Adrenal gland (tissue), 12 donors: Measurements from ENCODE around the gene MADCAM1. TPM values are rescaled to one million over a fixed set of nuclear protein-coding genes. Genes with fewer than 3 reads are reported as not detected.

ENCODE experiments used
- DNase-seq, 7 donors: peaks; one replicate each; pipeline ENCODE4 v3.0.0-alpha.2; 2019 to 2020
- H3K27ac ChIP-seq, 5 donors: fragments of 200-600 bp; sonication (generic) in 4 of 5; 1 replicate in 3 of 5; 2 replicates in 2 of 5; pipeline versions ENCODE4 v1.5.1 to v1.8.0; 2016 to 2020; ENCODE audit warnings: mild to moderate bottlenecking in 1 of 5
- H3K27me3 ChIP-seq: fragments of 200-600 bp; 2 replicates; pipeline ENCODE4 v1.8.0; 2021
- H3K36me3 ChIP-seq, 2 donors: fragments of 200-600 bp; replicated peaks in 1 of 2; 1 replicate in 1 of 2; 2 replicates in 1 of 2; pipeline versions ENCODE4 v1.5.1 to v1.8.0; 2018 to 2022
- H3K4me1 ChIP-seq, 2 donors: fragments of 200-600 bp; replicated peaks in 1 of 2; 1 replicate in 1 of 2; 2 replicates in 1 of 2; pipeline versions ENCODE4 v1.5.1 to v1.8.0; 2018 to 2021
- H3K4me3 ChIP-seq, 4 donors: fragments of 200-600 bp; sonication (generic) in 3 of 4; one replicate each; pipeline ENCODE4 v1.5.1; 2016 to 2018
- H3K9me3 ChIP-seq, 3 donors: fragments of 200-600 bp; sonication (generic) in 1 of 3; replicated peaks in 1 of 3; 1 replicate in 2 of 3; 2 replicates in 1 of 3; pipeline versions ENCODE4 v1.5.1 to v1.8.0; 2016 to 2021
- CTCF ChIP-seq, 6 experiments: fragments of 450-650 bp in 4 of 6; fragments of 200-600 bp in 2 of 6; sonication (generic) in 1 of 6; IDR thresholded peaks; 1 replicate in 5 of 6; 2 replicates in 1 of 6; pipeline versions ENCODE4 v1.5.1 to v1.8.0; 2016 to 2021; ENCODE audit warnings: antibody characterized with exemption in 6 of 6, mild to moderate bottlenecking in 2 of 6, moderate library complexity in 1 of 6
- POLR2A ChIP-seq, 2 donors: fragments of 450-650 bp; IDR thresholded peaks; one replicate each; pipeline ENCODE4 v1.6.1; 2017; ENCODE audit warnings: antibody characterized with exemption in 2 of 2, mild to moderate bottlenecking in 2 of 2, moderate library complexity in 1 of 2
- WGBS, 4 donors: extraction: QIAGEN DNeasy Blood & Tissue Kit in 2 of 4; methylation state at CpG; one replicate each; pipeline versions ENCODE4 v1.1.5 to v1.1.7; 2013 to 2017; 5-methylcytosine and 5-hydroxymethylcytosine counted together
- intact Hi-C, 2 donors: fragments of 100-400 bp; cut with DNase I; formaldehyde crosslinking; loops; one replicate each; pipeline versions ENCODE4 v1.14.1 to v1.15.0; 2022 to 2023
- polyA plus RNA-seq, 3 donors: library from polyadenylated mRNA; stranded (reverse); fragments of 200-250 nt in 2 of 3; fragments of 350-450 nt in 1 of 3; fragmentation: Illumina TruSeq in 1 of 3; extraction: RNeasy Lipid Tissue Mini Kit (QIAGEN cat#74804) in 1 of 3; gene quantifications; one replicate each; pipeline ENCODE4 v1.2.3, GENCODE V29; 2013 to 2014
- total RNA-seq, 9 donors: library from RNA; depleted of rRNA in 4 of 9; stranded (reverse); fragments of >200 nt in 4 of 9; fragments of 120-200 nt in 1 of 9; fragmentation: NEBNext Ultra II Directional in 1 of 9; extraction: Animal tissue kit (Norgen Biotek cat#: 25700) in 1 of 9; gene quantifications; one replicate each; pipeline versions ENCODE4 v1.1.0 to v1.2.4, GENCODE V29; 2013 to 2023
- donor health status: healthy with polysubstance abuse.
- donor health status: Bipolar disorder and iron deficiency.
- donor health status: DM: yes; HTN: yes; CAD: no.
- donor health status: DM: no; HTN: no; CAD: no.
- donor health status: DM: no; HTN: no; CAD: no.
- donor health status: DM: yes; HTN: yes; CAD: no.

MADCAM1 gene
- total and polyA plus RNA-seq, 12 donors, result 0.14 to 4.8 (median 0.92) TPM; not detected in 2

GRCh38 chr19:469833-470232 is 26.5 kb upstream of the MADCAM1 start:
- H3K36me3 ChIP-seq, result no peaks in the 10 kb centered on the region
- DNase-seq, result no peak
- intact Hi-C loops, result no loop called here
- TF ChIP-seq POLR2A (IDR thresholded peaks at IDR 0.05) (no peak), CTCF (IDR thresholded peaks at IDR 0.05) (no peak)
- H3K4me3 ChIP-seq, result no peak overlapping the region
- no peaks in the 10 kb centered on the region for H3K4me1 ChIP-seq
- H3K9me3 ChIP-seq, result no peaks in the 10 kb centered on the region
- WGBS, 4 donors, result 70 to 79% (median 75%) methylated on average over 7 of the region's 7 CpGs
- H3K27ac ChIP-seq, result no peak overlapping the region
- no peaks in the 10 kb centered on the region for H3K27me3 ChIP-seq

- TF ChIP-seq CTCF (IDR thresholded peaks at IDR 0.05) (no peak), POLR2A (IDR thresholded peaks at IDR 0.05) (no peak)
- intact Hi-C loops, result no loop called here
- WGBS, 4 donors, result 79 to 84% (median 82%) methylated on average over 4 to 20 of the region's 20 CpGs
- no peaks in the 10 kb centered on the region for H3K27me3 ChIP-seq
- no peak overlapping the region for H3K4me3 ChIP-seq
- H3K27ac ChIP-seq, result no peak overlapping the region
- DNase-seq, result no peak
- no peaks in the 10 kb centered on the region for H3K4me1 ChIP-seq
- H3K9me3 ChIP-seq, result no peaks in the 10 kb centered on the region
- H3K36me3 ChIP-seq, result no peaks in the 10 kb centered on the region
Measured at GRCh38 chr19:470701-471100, 25.6 kb upstream of the MADCAM1 start.

- H3K27ac ChIP-seq, result no peak overlapping the region
- WGBS, 4 donors, result 74 to 82% (median 77%) methylated on average over 8 to 23 of the region's 23 CpGs
- TF ChIP-seq POLR2A (IDR thresholded peaks at IDR 0.05) (no peak), CTCF (IDR thresholded peaks at IDR 0.05) (no peak)
- H3K27me3 ChIP-seq, result no peaks in the 10 kb centered on the region
- no peaks in the 10 kb centered on the region for H3K4me1 ChIP-seq
- DNase-seq, result no peak
- H3K4me3 ChIP-seq, result no peak overlapping the region
- H3K9me3 ChIP-seq, result no peaks in the 10 kb centered on the region
- no peaks in the 10 kb centered on the region for H3K36me3 ChIP-seq
- intact Hi-C loops, result no loop called here
Measured at GRCh38 chr19:472005-472858, 24.1 kb upstream of the MADCAM1 start.

- TF ChIP-seq POLR2A (IDR thresholded peaks at IDR 0.05), result no peak
- TF ChIP-seq CTCF (IDR thresholded peaks at IDR 0.05), result no peak
- Histone ChIP-seq H3K36me3 (no peaks in the 10 kb centered on the region), H3K4me3 (no peak overlapping the region), H3K9me3 (no peaks in the 10 kb centered on the region), H3K27me3 (no peaks in the 10 kb centered on the region), H3K4me1 (no peaks in the 10 kb centered on the region), H3K27ac (peak overlapping the region in 1 of 5 donors; percentile 76)
- DNase-seq, result peak in 2 of 7 donors; percentile 24 to 49
- WGBS, 4 donors, result 64 to 84% (median 69%) methylated on average over 17 to 57 of the region's 57 CpGs
- intact Hi-C loops, result no loop called here
Measured at GRCh38 chr19:474126-475078, 21.9 kb upstream of the MADCAM1 start.
